Naive thymus-derived CD4-positive, alpha-beta T cell (primary cell): ENCODE results near the gene PVRIG. TPM values are rescaled to one million over a fixed set of nuclear protein-coding genes. Genes with fewer than 3 reads are reported as not detected.
"Not testable (repeated sequence)": the region's sequence is repeated elsewhere in the genome, so short reads cannot be mapped to it uniquely, and the experiment has no call there.

Source experiments
- ATAC-seq: fragments of 150-1000 bp; cut with Tn5 transposase; 2 replicates; pipeline ENCODE4 v1.10.0; 2021; ENCODE audit warnings: mild to moderate bottlenecking, moderate library complexity
- CTCF ChIA-PET: fragments of 350-600 bp; sonication (Branson Sonifier 250); formaldehyde crosslinking; loops from one replicate; lab custom pipeline; 2021; ENCODE audit warnings: antibody characterized with exemption; lab: Charles Lee
- POLR2A ChIA-PET: fragments of 350-600 bp; sonication (Branson Sonifier 250); formaldehyde crosslinking; loops from one replicate; lab custom pipeline; 2021; ENCODE audit warnings: antibody characterized with exemption, inconsistent platforms; lab: Charles Lee
- DNase-seq, 9 donors: peaks; one replicate each; pipeline versions ENCODE4 v3.0.0 to v3.0.0-alpha.2; 2020 to 2022; ENCODE audit warnings: mixed read lengths in 1 of 9
- H3K27ac ChIP-seq: one replicate; pipeline ENCODE4 v1.7.0; 2013; ENCODE audit warnings: mild to moderate bottlenecking, low read depth, low read length, moderate library complexity
- H3K27me3 ChIP-seq, 2 donors: one replicate each; pipeline ENCODE4 v1.7.0; 2013; ENCODE audit warnings: low read length in 2 of 2, mild to moderate bottlenecking in 2 of 2, moderate library complexity in 2 of 2; ENCODE audit not compliant: control insufficient read depth in 2 of 2, insufficient read depth in 2 of 2
- H3K36me3 ChIP-seq, 3 experiments: 1 replicate in 2 of 3; 2 replicates in 1 of 3; pipeline ENCODE4 v1.7.0; 2013; ENCODE audit warnings: low read length in 3 of 3, mild to moderate bottlenecking in 3 of 3, moderate library complexity in 1 of 3; ENCODE audit not compliant: insufficient read depth in 3 of 3, control insufficient read depth in 2 of 3
- H3K4me1 ChIP-seq, 2 donors: one replicate each; pipeline ENCODE4 v1.7.0; 2013; ENCODE audit warnings: low read length in 2 of 2, mild to moderate bottlenecking in 2 of 2, moderate library complexity in 1 of 2; ENCODE audit not compliant: control insufficient read depth in 2 of 2, insufficient read depth in 2 of 2
- H3K4me3 ChIP-seq: 2 replicates; pipeline ENCODE4 v1.7.0; 2013; ENCODE audit warnings: mild to moderate bottlenecking, low read length
- H3K9me3 ChIP-seq, 3 experiments: 1 replicate in 2 of 3; 2 replicates in 1 of 3; pipeline ENCODE4 v1.7.0; 2013; ENCODE audit warnings: low read length in 3 of 3; ENCODE audit not compliant: control insufficient read depth in 2 of 3
- H3K27ac Mint-ChIP-seq, 9 donors: one replicate each; pipeline ENCODE4 v1.8.0; 2020 to 2022; ENCODE audit warnings: mixed read lengths in 9 of 9, mild to moderate bottlenecking in 8 of 9, moderate library complexity in 5 of 9, inconsistent platforms in 2 of 9
- H3K27me3 Mint-ChIP-seq, 5 donors: one replicate each; pipeline ENCODE4 v1.8.0; 2021 to 2022; ENCODE audit warnings: mixed read lengths in 5 of 5, mild to moderate bottlenecking in 1 of 5
- H3K36me3 Mint-ChIP-seq, 5 donors: one replicate each; pipeline ENCODE4 v1.8.0; 2020 to 2022; ENCODE audit warnings: mixed read lengths in 5 of 5, mild to moderate bottlenecking in 3 of 5, inconsistent platforms in 1 of 5
- H3K4me1 Mint-ChIP-seq, 7 donors: one replicate each; pipeline ENCODE4 v1.8.0; 2020 to 2022; ENCODE audit warnings: mixed read lengths in 7 of 7, mild to moderate bottlenecking in 3 of 7, inconsistent platforms in 1 of 7
- H3K4me3 Mint-ChIP-seq, 10 donors: one replicate each; pipeline ENCODE4 v1.8.0; 2020 to 2022; ENCODE audit warnings: mild to moderate bottlenecking in 10 of 10, mixed read lengths in 10 of 10, moderate library complexity in 6 of 10, inconsistent platforms in 2 of 10
- H3K9me3 Mint-ChIP-seq, 11 donors: one replicate each; pipeline ENCODE4 v1.8.0; 2020 to 2022; ENCODE audit warnings: mixed read lengths in 11 of 11, mild to moderate bottlenecking in 4 of 11, inconsistent platforms in 1 of 11, moderate library complexity in 1 of 11
- intact Hi-C, 2 donors: fragments of 100-400 bp; cut with micrococcal nuclease; formaldehyde crosslinking; loops; one replicate each; pipeline ENCODE4 v1.15.1; 2023
- polyA plus RNA-seq, 2 donors: library from polyadenylated mRNA; unstranded; fragments of 300-500 nt; fragmentation: Illumina TruSeq; gene quantifications; one replicate each; pipeline ENCODE4 v1.2.3, GENCODE V29; 2021
- total RNA-seq, 6 experiments: library from RNA in 5 of 6; stranded (reverse) in 5 of 6; gene quantifications; 1 replicate in 5 of 6; 2 replicates in 1 of 6; pipeline ENCODE4 v1.2.3 and lab custom pipeline; 2021 to 2026

PVRIG gene
- total and polyA plus RNA-seq, 7 experiments from 2014 or later: 32.1 to 88.7 (median 69.5) TPM

- H3K27me3 ChIP-seq, H3K36me3 ChIP-seq, H3K27ac ChIP-seq, H3K36me3 Mint-ChIP-seq, H3K4me1 ChIP-seq, ATAC-seq, H3K9me3 ChIP-seq, H3K27me3 Mint-ChIP-seq, H3K4me3 ChIP-seq, H3K9me3 Mint-ChIP-seq, POLR2A ChIA-PET, CTCF ChIA-PET, intact Hi-C loops, DNase-seq, H3K4me3 Mint-ChIP-seq: not testable (repeated sequence)
- peaks cover 7 to 22% (median 11%) of the 10 kb centered on the region in 7 donors for H3K4me1 Mint-ChIP-seq
- H3K27ac Mint-ChIP-seq: peak overlapping the region in 2 of 9 donors; percentile 25 to 59
Measured at GRCh38 chr7:100246121-100246864, 26.5 kb downstream of the PVRIG start.

- H3K27ac ChIP-seq, H3K4me3 ChIP-seq, POLR2A ChIA-PET, H3K27ac Mint-ChIP-seq, H3K4me3 Mint-ChIP-seq, CTCF ChIA-PET, H3K27me3 Mint-ChIP-seq, H3K36me3 Mint-ChIP-seq, DNase-seq, H3K9me3 Mint-ChIP-seq, intact Hi-C loops, H3K36me3 ChIP-seq, H3K27me3 ChIP-seq, ATAC-seq, H3K4me1 ChIP-seq, H3K9me3 ChIP-seq: not testable (repeated sequence)
- H3K4me1 Mint-ChIP-seq: peaks cover 7 to 22% (median 14%) of the 10 kb centered on the region in 7 donors
Measured at GRCh38 chr7:100246865-100247137, 27.1 kb downstream of the PVRIG start.

- Histone ChIP-seq H3K4me3 (no peak overlapping the region), H3K27me3 (no peaks in the 10 kb centered on the region), H3K36me3 (no peaks in the 10 kb centered on the region), H3K27ac (no peak overlapping the region), H3K9me3 (no peaks in the 10 kb centered on the region), H3K4me1 (no peaks in the 10 kb centered on the region)
- H3K9me3 Mint-ChIP-seq: no peaks in the 10 kb centered on the region
- ATAC-seq (no peak), DNase-seq (no peak)
- ChIA-PET CTCF (no interaction called here), POLR2A (no interaction called here)
- peaks cover 7 to 22% (median 14%) of the 10 kb centered on the region in 7 donors for H3K4me1 Mint-ChIP-seq
- H3K4me3 Mint-ChIP-seq: no peak overlapping the region
- peak overlapping the region in 1 of 9 donors; percentile 54 for H3K27ac Mint-ChIP-seq
- intact Hi-C loops: no loop called here
- peaks cover 0 to 1% (median 0%) of the 10 kb centered on the region in 5 donors for H3K36me3 Mint-ChIP-seq
- no peaks in the 10 kb centered on the region for H3K27me3 Mint-ChIP-seq
Measured at GRCh38 chr7:100247152-100247757, 27.5 kb downstream of the PVRIG start.

GRCh38 chr7:100248483-100248882, 28.7 kb downstream of the PVRIG start:
- Mint-ChIP-seq H3K27ac (peak overlapping the region in 1 of 9 donors; percentile 14), H3K4me1 (peaks cover 6 to 14% (median 12%) of the 10 kb centered on the region in 7 donors), H3K9me3 (no peaks in the 10 kb centered on the region), H3K27me3 (no peaks in the 10 kb centered on the region), H3K36me3 (no peaks in the 10 kb centered on the region), H3K4me3 (no peak overlapping the region)
- Histone ChIP-seq H3K27ac (no peak overlapping the region), H3K36me3 (no peaks in the 10 kb centered on the region), H3K9me3 (no peaks in the 10 kb centered on the region), H3K27me3 (no peaks in the 10 kb centered on the region), H3K4me3 (no peak overlapping the region), H3K4me1 (no peaks in the 10 kb centered on the region)
- DNase-seq (no peak), ATAC-seq (no peak)
- intact Hi-C loops: no loop called here
- CTCF ChIA-PET: no interaction called here
- POLR2A ChIA-PET: no interaction called here

- Mint-ChIP-seq H3K9me3 (no peaks in the 10 kb centered on the region), H3K27ac (no peak overlapping the region), H3K36me3 (peaks cover 0 to 1% (median 0%) of the 10 kb centered on the region in 5 donors), H3K4me3 (no peak overlapping the region), H3K27me3 (no peaks in the 10 kb centered on the region), H3K4me1 (peaks cover 0 to 4% (median 0%) of the 10 kb centered on the region in 7 donors)
- CTCF ChIA-PET: no interaction called here
- DNase-seq: no peak
- Histone ChIP-seq H3K36me3 (no peaks in the 10 kb centered on the region), H3K27me3 (no peaks in the 10 kb centered on the region), H3K9me3 (no peaks in the 10 kb centered on the region), H3K4me3 (no peak overlapping the region), H3K4me1 (no peaks in the 10 kb centered on the region), H3K27ac (no peak overlapping the region)
- ATAC-seq: no peak
- intact Hi-C loops: no loop called here
- POLR2A ChIA-PET: no interaction called here
Measured at GRCh38 chr7:100257017-100257416, 37.3 kb downstream of the PVRIG start.

GRCh38 chr7:100259984-100260383, 40.2 kb downstream of the PVRIG start:
- CTCF ChIA-PET, H3K27ac ChIP-seq, H3K9me3 ChIP-seq, H3K4me3 Mint-ChIP-seq, H3K4me1 ChIP-seq, POLR2A ChIA-PET, ATAC-seq, DNase-seq, H3K36me3 Mint-ChIP-seq, H3K27me3 ChIP-seq, H3K4me1 Mint-ChIP-seq, H3K36me3 ChIP-seq, H3K9me3 Mint-ChIP-seq, H3K27me3 Mint-ChIP-seq, H3K4me3 ChIP-seq, intact Hi-C loops: not testable (repeated sequence)
- H3K27ac Mint-ChIP-seq: peak overlapping the region in 1 of 9 donors; percentile 36

GRCh38 chr7:100262896-100263295, 43.1 kb downstream of the PVRIG start:
- H3K36me3 ChIP-seq, H3K27me3 Mint-ChIP-seq, H3K4me1 ChIP-seq, H3K27me3 ChIP-seq, intact Hi-C loops, H3K4me3 Mint-ChIP-seq, H3K9me3 ChIP-seq, H3K9me3 Mint-ChIP-seq, H3K36me3 Mint-ChIP-seq, CTCF ChIA-PET, H3K27ac ChIP-seq, H3K4me1 Mint-ChIP-seq, ATAC-seq, H3K4me3 ChIP-seq, DNase-seq, H3K27ac Mint-ChIP-seq: not testable (repeated sequence)
- POLR2A ChIA-PET: interaction anchor here (0.6 kb wide), 1 partner anchor 117 kb away, joined by 3 read pairs; no protein-coding TSS in a partner anchor
